ENCODE measurements around the gene PIP4K2A.
"Not testable (repeated sequence)": the region's sequence is repeated elsewhere in the genome, so short reads cannot be mapped to it uniquely, and the experiment has no call there.

The PIP4K2A gene

GRCh38 chr10:22692119-22692518 is 22.3 kb downstream of the PIP4K2A start:
- DNase-seq, result not testable (repeated sequence)

- DNase-seq, result no peak
Observed at GRCh38 chr10:22690614-22691431, 23.6 kb downstream of the PIP4K2A start.

- DNase-seq, result no peak
Observed at GRCh38 chr10:22690158-22690557, 24.2 kb downstream of the PIP4K2A start.

GRCh38 chr10:22686347-22686746 is 28.0 kb downstream of the PIP4K2A start:
- no peak for DNase-seq

GRCh38 chr10:22685926-22686325 is 28.5 kb downstream of the PIP4K2A start:
- no peak for DNase-seq

GRCh38 chr10:22684699-22685098 is 29.7 kb downstream of the PIP4K2A start:
- DNase-seq, result no peak

GRCh38 chr10:22683140-22683389 is 31.3 kb downstream of the PIP4K2A start:
- no peak for DNase-seq

GRCh38 chr10:22682237-22683139 is 31.9 kb downstream of the PIP4K2A start:
- DNase-seq, result no peak

GRCh38 chr10:22681783-22682183 is 32.6 kb downstream of the PIP4K2A start:
- no peak for DNase-seq

- DNase-seq, result no peak
Observed at GRCh38 chr10:22681301-22681700, 33.1 kb downstream of the PIP4K2A start.

GRCh38 chr10:22679608-22680007 is 34.8 kb downstream of the PIP4K2A start:
- no peak for DNase-seq

GRCh38 chr10:22677333-22677732 is 37.0 kb downstream of the PIP4K2A start:
- no peak for DNase-seq

- DNase-seq, result no peak
Observed at GRCh38 chr10:22676435-22676834, 37.9 kb downstream of the PIP4K2A start.

GRCh38 chr10:22674573-22674930 is 39.8 kb downstream of the PIP4K2A start:
- DNase-seq, result no peak

- no peak for DNase-seq
Observed at GRCh38 chr10:22673785-22674572, 40.4 kb downstream of the PIP4K2A start.

GRCh38 chr10:22673091-22673392 is 41.3 kb downstream of the PIP4K2A start:
- no peak for DNase-seq

GRCh38 chr10:22672319-22673090 is 41.9 kb downstream of the PIP4K2A start:
- DNase-seq, result no peak

- DNase-seq, result no peak
Observed at GRCh38 chr10:22670788-22671187, 43.6 kb downstream of the PIP4K2A start.

GRCh38 chr10:22669163-22669711 is 45.1 kb downstream of the PIP4K2A start:
- no peak for DNase-seq

- DNase-seq, result no peak
Observed at GRCh38 chr10:22667093-22667480, 47.3 kb downstream of the PIP4K2A start.

- no peak for DNase-seq
Observed at GRCh38 chr10:22666287-22667092, 47.9 kb downstream of the PIP4K2A start.

- no peak for DNase-seq
Observed at GRCh38 chr10:22665329-22665728, 49.0 kb downstream of the PIP4K2A start.

Data from SIG-M5 (cell line).